GM12875 (cell line): ENCODE results near the gene GREB1.

Experiments
- H3K4me3 ChIP-seq: one replicate; pipeline ENCODE4 v1.5.1; 2011; ENCODE audit warnings: low read depth, low read length, control low read depth
- CTCF ChIP-seq: IDR thresholded peaks from 2 replicates; pipeline ENCODE4 v1.5.1; 2011; ENCODE audit warnings: low read depth, mild to moderate bottlenecking, control low read depth, inconsistent platforms, low read length, moderate library complexity, borderline replicate concordance; ENCODE audit not compliant: insufficient read depth

The GREB1 gene

GRCh38 chr2:11562011-11562410, 28.2 kb downstream of the GREB1 start:
- no peak overlapping the region for H3K4me3 ChIP-seq
- TF ChIP-seq CTCF, result no peak

- no peak for TF ChIP-seq CTCF
- H3K4me3 ChIP-seq, result no peak overlapping the region
Observed at GRCh38 chr2:11562476-11562875, 28.6 kb downstream of the GREB1 start.

GRCh38 chr2:11563784-11564666, 30.2 kb downstream of the GREB1 start:
- TF ChIP-seq CTCF, result no peak
- H3K4me3 ChIP-seq, result no peak overlapping the region

GRCh38 chr2:11564816-11565567, 31.1 kb downstream of the GREB1 start:
- TF ChIP-seq CTCF, result no peak
- no peak overlapping the region for H3K4me3 ChIP-seq

- no peak for TF ChIP-seq CTCF
- H3K4me3 ChIP-seq, result no peak overlapping the region
Observed at GRCh38 chr2:11566383-11566782, 32.5 kb downstream of the GREB1 start.

- no peak for TF ChIP-seq CTCF
Observed at GRCh38 chr2:11567631-11568031, 33.8 kb downstream of the GREB1 start.

More at GRCh38 chr2:11567631-11568031, 33.8 kb downstream of the GREB1 start:
- H3K4me3 ChIP-seq, result no peak overlapping the region
